A549 (cell line): ENCODE measurements around the gene CEP85L. TPM values are rescaled to one million over a fixed set of nuclear protein-coding genes. Genes with fewer than 3 reads are reported as not detected.

ENCODE experiments used
- ATAC-seq, 2 experiments: fragments of 200-7000 bp in 1 of 2; fragments of >200 bp in 1 of 2; cut with Nextera tagmentation in 1 of 2; cut with Tn5 transposase in 1 of 2; 3 replicates each; pipeline versions ENCODE4 v1.8.0 to v1.9.1; 2018 to 2020; ENCODE audit warnings: mild to moderate bottlenecking in 1 of 2, moderate library complexity in 1 of 2
- CTCF ChIA-PET: fragments of 300-600 bp; sonication (Branson Sonifier 250); formaldehyde crosslinking; extraction: SDS; loops from one replicate; lab custom pipeline; 2021; ENCODE audit warnings: antibody characterized with exemption, inconsistent platforms; lab: Yijun Ruan, JAX
- POLR2A ChIA-PET: fragments of 350-600 bp; formaldehyde crosslinking; extraction: SDS; loops from one replicate; lab custom pipeline; 2021; ENCODE audit warnings: antibody characterized with exemption, inconsistent platforms; lab: Yijun Ruan, JAX
- DNase-seq, 2 experiments: peaks; one replicate each; pipeline versions ENCODE4 v3.0.0 to v3.0.0-alpha.2; 2011 to 2016; ENCODE audit warnings: low read depth in 1 of 2, low spot score in 1 of 2
- FAIRE-seq: peaks from 2 replicates; lab custom pipeline; 2011; peaks lifted over from hg19 to GRCh38; lab: Jason Lieb, UNC
- H3K27ac ChIP-seq, 2 experiments: fragments of >200 bp; sonication (Bioruptor Twin); formaldehyde crosslinking; 3 replicates each; pipeline ENCODE4 v1.5.1; 2016 to 2017
- H3K4me1 ChIP-seq: fragments of >200 bp; sonication (Bioruptor Twin); formaldehyde crosslinking; 3 replicates; pipeline ENCODE4 v1.6.1; 2016
- H3K4me2 ChIP-seq: fragments of >200 bp; sonication (Bioruptor Twin); formaldehyde crosslinking; 3 replicates; pipeline ENCODE4 v1.6.1; 2016
- H3K4me3 ChIP-seq: fragments of >200 bp; sonication (Bioruptor Twin); formaldehyde crosslinking; 3 replicates; pipeline ENCODE4 v1.5.1; 2016
- H3K9me3 ChIP-seq: fragments of >200 bp; sonication (Bioruptor Twin); formaldehyde crosslinking; 3 replicates; pipeline ENCODE4 v1.6.1; 2016
- CBX8 ChIP-seq: fragments of 200-600 bp; sonication (generic); IDR thresholded peaks from 2 replicates; pipeline ENCODE4 v1.6.1; 2016
- CHD4 ChIP-seq: fragments of 200-600 bp; sonication (generic); IDR thresholded peaks from 2 replicates; pipeline ENCODE4 v1.6.1; 2016; ENCODE audit warnings: antibody characterized with exemption, mild to moderate bottlenecking, borderline replicate concordance
- EHMT2 ChIP-seq: fragments of 200-600 bp; sonication (generic); IDR thresholded peaks from 2 replicates; pipeline ENCODE4 v1.6.1; 2016; ENCODE audit warnings: antibody characterized with exemption, low read depth, mild to moderate bottlenecking, moderate library complexity
- ESRRA ChIP-seq: fragments of 150-350 bp; IDR thresholded peaks from 2 replicates; pipeline ENCODE4 v1.6.1; 2014; ENCODE audit warnings: mild to moderate bottlenecking, low read length, borderline replicate concordance
- GATA3 ChIP-seq: IDR thresholded peaks from 2 replicates; pipeline ENCODE4 v1.6.1; 2012; ENCODE audit warnings: borderline replicate concordance
- MAX ChIP-seq: IDR thresholded peaks from 2 replicates; pipeline ENCODE4 v1.6.1; 2012
- MYC ChIP-seq: IDR thresholded peaks from 2 replicates; pipeline ENCODE4 v1.6.1; 2012; ENCODE audit warnings: mild to moderate bottlenecking, inconsistent platforms, low read length, improper control_type of control experiment, borderline replicate concordance
- NFE2L2 ChIP-seq: fragments of 150-350 bp; conservative IDR thresholded peaks from 2 replicates; pipeline ENCODE4 v1.6.1; 2014; ENCODE audit warnings: low read length
- PBX3 ChIP-seq: IDR thresholded peaks from 2 replicates; pipeline ENCODE4 v1.6.1; 2012
- PHF8 ChIP-seq: fragments of 200-600 bp; sonication (generic); IDR thresholded peaks from 2 replicates; pipeline ENCODE4 v1.6.1; 2016; ENCODE audit warnings: low read depth, mild to moderate bottlenecking, antibody characterized with exemption, moderate library complexity, borderline replicate concordance
- POLR2A ChIP-seq: IDR thresholded peaks from 2 replicates; pipeline ENCODE4 v1.6.1; 2012; ENCODE audit warnings: mild to moderate bottlenecking, low read length
- RARB ChIP-seq: fragments of 250-450 bp; sonication (Bioruptor Pico); IDR thresholded peaks from 2 replicates; pipeline ENCODE4 v1.8.0; 2021; ENCODE audit warnings: mild to moderate bottlenecking, moderate library complexity
- RFX5 ChIP-seq: fragments of 450-650 bp; IDR thresholded peaks from 2 replicates; pipeline ENCODE4 v1.7.1; 2014; ENCODE audit warnings: antibody characterized with exemption, mild to moderate bottlenecking, moderate library complexity
- RNF2 ChIP-seq: fragments of 200-600 bp; sonication (generic); IDR thresholded peaks from 2 replicates; pipeline ENCODE4 v1.6.1; 2016; ENCODE audit warnings: low read depth, mild to moderate bottlenecking, antibody characterized with exemption, moderate library complexity, borderline replicate concordance
- TP53 ChIP-seq: fragments of 250-450 bp; sonication (Bioruptor Pico); IDR thresholded peaks from 2 replicates; pipeline ENCODE4 v1.5.0; 2021; ENCODE audit warnings: mild to moderate bottlenecking, moderate library complexity
- USF2 ChIP-seq: fragments of 450-650 bp; IDR thresholded peaks from 2 replicates; pipeline ENCODE4 v1.6.1; 2014; ENCODE audit warnings: antibody characterized with exemption
- ZFP36 ChIP-seq: fragments of 450-650 bp; IDR thresholded peaks from 2 replicates; pipeline ENCODE4 v1.6.1; 2014; ENCODE audit warnings: borderline replicate concordance; ENCODE audit not compliant: partially characterized antibody
- WGBS: methylation state at CpG from one replicate; pipeline ENCODE4 v1.1.6; 2017; ENCODE audit errors: missing lambda C conversion rate; 5-methylcytosine and 5-hydroxymethylcytosine counted together
- polyA plus RNA-seq, 4 experiments: library from polyadenylated mRNA; depleted of rRNA in 3 of 4; stranded (reverse); fragments of >200 nt; fragmentation: RNase III in 1 of 4; extraction: RNeasy Plus Mini Kit Qiagen cat#74134 plus additional on column Dnase treatment in 1 of 4; gene quantifications; 2 replicates in 3 of 4; 3 replicates in 1 of 4; pipeline ENCODE4 v1.2.3, GENCODE V29; 2011 to 2017

The CEP85L gene
- polyA plus RNA-seq, 2 of the 4 experiments (the other 2 are of a cell fraction) = 1.3 to 3.4 TPM

GRCh38 chr6:118558464-118559217, 92.8 kb downstream of the CEP85L start:
- ATAC-seq = no peak
- TF ChIP-seq RFX5 (no peak), CBX8 (no peak), PHF8 (no peak), ESRRA (no peak), RARB (no peak), USF2 (no peak), NFE2L2 (no peak), MAX (no peak)
- Histone ChIP-seq H3K4me1 (0 out of 3 replicates have a peak, but pooled peaks cover 2% of the 10 kb centered on the region), H3K4me3 (no peak overlapping the region), H3K9me3 (no peaks in the 10 kb centered on the region), H3K4me2 (no peak overlapping the region), H3K27ac (no peak overlapping the region)
- CTCF ChIA-PET = no interaction called here
- no peak for DNase-seq
- WGBS = 80% methylated on average over 6 of the region's 6 CpGs
- POLR2A ChIA-PET = no interaction called here
- no peak for FAIRE-seq

GRCh38 chr6:118554698-118555097, 96.7 kb downstream of the CEP85L start:
- CTCF ChIA-PET = no interaction called here
- no peak for ATAC-seq
- FAIRE-seq = no peak

GRCh38 chr6:118553132-118553531, 98.3 kb downstream of the CEP85L start:
- DNase-seq = no peak
- Histone ChIP-seq H3K4me2 (no peak overlapping the region), H3K4me3 (no peak overlapping the region), H3K27ac (no peak overlapping the region), H3K9me3 (no peaks in the 10 kb centered on the region)
- POLR2A ChIA-PET = no interaction called here
- WGBS = 11% methylated on average over 1 of the region's 1 CpG
- TF ChIP-seq ZFP36 = no peak
- TF ChIP-seq TP53 = no peak
- TF ChIP-seq GATA3 = no peak
- no peak for TF ChIP-seq RNF2
- no peak for TF ChIP-seq PBX3
- no peak for TF ChIP-seq MYC
- no peak for TF ChIP-seq RFX5
- no peak for TF ChIP-seq ESRRA
- TF ChIP-seq USF2 = no peak
- TF ChIP-seq EHMT2 = no peak
- no peak for TF ChIP-seq RARB
- TF ChIP-seq PHF8 = no peak
- TF ChIP-seq CHD4 = no peak
- TF ChIP-seq, all 56 proteins: peak for 0
- FAIRE-seq = no peak
- H3K4me1 ChIP-seq = peaks cover 11% of the 10 kb centered on the region; the same call in 1 of the 3 replicates
- CTCF ChIA-PET = interaction anchor here (1.6 kb wide), 1 partner anchor 12 kb away, joined by 5 read pairs; no protein-coding TSS in a partner anchor
- no peak for ATAC-seq

More at GRCh38 chr6:118554698-118555097, 96.7 kb downstream of the CEP85L start:
- no peak overlapping the region for H3K4me3 ChIP-seq
- no peak for TF ChIP-seq POLR2A
- TF ChIP-seq, all 56 proteins: peak for 0
- Histone ChIP-seq H3K4me1 (peaks cover 11% of the 10 kb centered on the region; the same call in 1 of the 3 replicates), H3K27ac (no peak overlapping the region), H3K4me2 (no peak overlapping the region), H3K9me3 (no peaks in the 10 kb centered on the region)
- no peak for DNase-seq
- 42% methylated on average over 1 of the region's 1 CpG for WGBS
- POLR2A ChIA-PET = no interaction called here
